Astrocyte (in vitro differentiated cells and primary cell): ENCODE results near the gene PPARG. TPM values are rescaled to one million over a fixed set of nuclear protein-coding genes. Genes with fewer than 3 reads are reported as not detected.

ENCODE experiments used
- DNase-seq: peaks from one replicate; pipeline ENCODE4 v3.0.0-alpha.2; 2010; ENCODE audit warnings: low read depth
- FAIRE-seq: peaks from 2 replicates; lab custom pipeline; 2011; peaks lifted over from hg19 to GRCh38; lab: Jason Lieb, UNC
- H2AFZ ChIP-seq: 2 replicates; pipeline ENCODE4 v1.6.0; 2012; ENCODE audit warnings: low read depth, low read length, inconsistent platforms
- H3K27ac ChIP-seq: 2 replicates; pipeline ENCODE4 v1.5.1; 2011; ENCODE audit warnings: low read depth, low read length, inconsistent platforms
- H3K27me3 ChIP-seq: 2 replicates; pipeline ENCODE4 v1.6.0; 2011; ENCODE audit warnings: low read length, inconsistent platforms; ENCODE audit not compliant: insufficient read depth
- H3K36me3 ChIP-seq: 2 replicates; pipeline ENCODE4 v1.5.1; 2011; ENCODE audit warnings: low read length, inconsistent platforms; ENCODE audit not compliant: insufficient read depth
- H3K4me1 ChIP-seq: 2 replicates; pipeline ENCODE4 v1.5.1; 2011; ENCODE audit warnings: low read length, inconsistent platforms; ENCODE audit not compliant: insufficient read depth
- H3K4me2 ChIP-seq: 2 replicates; pipeline ENCODE4 v1.6.0; 2012; ENCODE audit warnings: low read length, inconsistent platforms
- H3K4me3 ChIP-seq: 2 replicates; pipeline ENCODE4 v1.5.1; 2011; ENCODE audit warnings: low read depth, mild to moderate bottlenecking, low read length, inconsistent platforms; ENCODE audit not compliant: insufficient read depth
- H3K79me2 ChIP-seq: 2 replicates; pipeline ENCODE4 v1.6.0; 2012; ENCODE audit warnings: mild to moderate bottlenecking, low read length, inconsistent platforms; ENCODE audit not compliant: insufficient read depth
- H3K9ac ChIP-seq: 2 replicates; pipeline ENCODE4 v1.6.0; 2012; ENCODE audit warnings: mild to moderate bottlenecking, low read length, inconsistent platforms
- H3K9me3 ChIP-seq: 2 replicates; pipeline ENCODE4 v1.5.1; 2012; ENCODE audit warnings: low read depth, mild to moderate bottlenecking, low read length, inconsistent platforms; ENCODE audit not compliant: insufficient read depth
- H4K20me1 ChIP-seq: 2 replicates; pipeline ENCODE4 v1.6.0; 2012; ENCODE audit warnings: low read length, inconsistent platforms; ENCODE audit not compliant: insufficient read depth
- H3K27ac Mint-ChIP-seq: one replicate; pipeline ENCODE4 v1.8.0; 2021; ENCODE audit warnings: mild to moderate bottlenecking, mixed read lengths; ENCODE audit not compliant: unreplicated experiment
- H3K27me3 Mint-ChIP-seq: one replicate; pipeline ENCODE4 v1.8.0; 2021; ENCODE audit warnings: low read depth, mixed read lengths; ENCODE audit not compliant: unreplicated experiment
- H3K36me3 Mint-ChIP-seq: one replicate; pipeline ENCODE4 v1.8.0; 2021; ENCODE audit warnings: low read depth, mixed read lengths; ENCODE audit not compliant: unreplicated experiment
- H3K4me1 Mint-ChIP-seq: one replicate; pipeline ENCODE4 v1.8.0; 2021; ENCODE audit warnings: low read depth, mixed read lengths; ENCODE audit not compliant: unreplicated experiment
- H3K4me3 Mint-ChIP-seq: one replicate; pipeline ENCODE4 v1.8.0; 2021; ENCODE audit warnings: mild to moderate bottlenecking, moderate library complexity, mixed read lengths; ENCODE audit not compliant: unreplicated experiment
- H3K9me3 Mint-ChIP-seq: one replicate; pipeline ENCODE4 v1.8.0; 2021; ENCODE audit warnings: mild to moderate bottlenecking, mixed read lengths; ENCODE audit not compliant: unreplicated experiment
- EZH2 ChIP-seq: IDR thresholded peaks from 2 replicates; pipeline ENCODE4 v1.6.1; 2012; ENCODE audit warnings: mild to moderate bottlenecking, low read length, inconsistent platforms; ENCODE audit not compliant: insufficient read depth
- total RNA-seq: library from RNA; stranded (reverse); gene quantifications from 2 replicates; pipeline ENCODE4 v1.2.1, GENCODE V29; 2021
- TF ChIP-seq, protein P1 (sequence below): IDR thresholded peaks from 2 replicates; pipeline ENCODE4 v1.5.1; 2011; ENCODE audit warnings: low read depth, mild to moderate bottlenecking, inconsistent platforms, low read length, moderate library complexity; ENCODE audit not compliant: insufficient read depth

Gene PPARG
- total RNA-seq, 1 donor from 2014 or later = 4.4 TPM

DNA sequence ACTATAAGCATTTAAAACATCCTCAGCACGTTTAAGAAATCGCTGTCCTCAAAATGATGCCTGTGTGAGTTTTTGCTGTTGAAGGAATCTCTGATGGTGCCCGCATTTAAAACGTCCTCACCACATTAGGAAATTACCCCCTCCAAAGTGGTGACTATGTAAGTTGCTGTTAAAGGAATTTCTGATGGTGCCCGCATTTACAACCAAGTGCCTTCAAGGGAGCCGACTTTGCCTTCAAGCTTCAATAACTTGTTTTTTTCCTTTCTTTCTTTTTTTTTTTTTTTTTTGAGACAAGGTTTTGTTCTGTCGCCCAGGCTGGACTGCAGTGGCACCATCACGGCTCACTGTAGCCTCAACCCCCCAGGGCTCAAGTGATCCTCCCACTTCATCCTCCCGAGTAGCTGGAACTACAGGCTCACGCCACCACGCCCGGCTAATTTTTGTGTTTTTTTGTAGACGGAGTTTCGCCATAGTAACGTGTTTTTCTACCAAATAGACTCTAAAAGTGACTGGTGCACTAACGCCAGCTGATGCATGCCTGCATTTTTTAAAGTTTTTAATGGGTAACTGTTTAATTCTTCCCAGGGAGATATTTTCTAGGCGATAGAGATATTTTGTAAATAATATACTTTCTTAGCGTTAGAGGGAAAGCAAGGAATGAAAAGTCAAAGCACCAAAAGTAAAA, 176.4 kb downstream of the PPARG start:
- Histone ChIP-seq H3K9ac (no peak overlapping the region), H3K36me3 (no peaks in the 10 kb centered on the region), H3K4me2 (no peak overlapping the region), H3K4me1 (no peaks in the 10 kb centered on the region), H3K27me3 (no peaks in the 10 kb centered on the region), H3K27ac (no peak overlapping the region), H2AFZ (no peak overlapping the region), H3K4me3 (no peak overlapping the region), H4K20me1 (no peaks in the 10 kb centered on the region), H3K9me3 (no peaks in the 10 kb centered on the region), H3K79me2 (no peaks in the 10 kb centered on the region)
- DNase-seq (no peak), FAIRE-seq (no peak)
- Mint-ChIP-seq H3K27ac (no peak overlapping the region), H3K36me3 (peaks cover 2% of the 10 kb centered on the region), H3K9me3 (no peaks in the 10 kb centered on the region), H3K27me3 (peaks cover 9% of the 10 kb centered on the region), H3K4me3 (no peak overlapping the region), H3K4me1 (peaks cover 2% of the 10 kb centered on the region)
- TF ChIP-seq, protein P1, sequence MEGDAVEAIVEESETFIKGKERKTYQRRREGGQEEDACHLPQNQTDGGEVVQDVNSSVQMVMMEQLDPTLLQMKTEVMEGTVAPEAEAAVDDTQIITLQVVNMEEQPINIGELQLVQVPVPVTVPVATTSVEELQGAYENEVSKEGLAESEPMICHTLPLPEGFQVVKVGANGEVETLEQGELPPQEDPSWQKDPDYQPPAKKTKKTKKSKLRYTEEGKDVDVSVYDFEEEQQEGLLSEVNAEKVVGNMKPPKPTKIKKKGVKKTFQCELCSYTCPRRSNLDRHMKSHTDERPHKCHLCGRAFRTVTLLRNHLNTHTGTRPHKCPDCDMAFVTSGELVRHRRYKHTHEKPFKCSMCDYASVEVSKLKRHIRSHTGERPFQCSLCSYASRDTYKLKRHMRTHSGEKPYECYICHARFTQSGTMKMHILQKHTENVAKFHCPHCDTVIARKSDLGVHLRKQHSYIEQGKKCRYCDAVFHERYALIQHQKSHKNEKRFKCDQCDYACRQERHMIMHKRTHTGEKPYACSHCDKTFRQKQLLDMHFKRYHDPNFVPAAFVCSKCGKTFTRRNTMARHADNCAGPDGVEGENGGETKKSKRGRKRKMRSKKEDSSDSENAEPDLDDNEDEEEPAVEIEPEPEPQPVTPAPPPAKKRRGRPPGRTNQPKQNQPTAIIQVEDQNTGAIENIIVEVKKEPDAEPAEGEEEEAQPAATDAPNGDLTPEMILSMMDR = no peak
- TF ChIP-seq EZH2 = no peak

DNA sequence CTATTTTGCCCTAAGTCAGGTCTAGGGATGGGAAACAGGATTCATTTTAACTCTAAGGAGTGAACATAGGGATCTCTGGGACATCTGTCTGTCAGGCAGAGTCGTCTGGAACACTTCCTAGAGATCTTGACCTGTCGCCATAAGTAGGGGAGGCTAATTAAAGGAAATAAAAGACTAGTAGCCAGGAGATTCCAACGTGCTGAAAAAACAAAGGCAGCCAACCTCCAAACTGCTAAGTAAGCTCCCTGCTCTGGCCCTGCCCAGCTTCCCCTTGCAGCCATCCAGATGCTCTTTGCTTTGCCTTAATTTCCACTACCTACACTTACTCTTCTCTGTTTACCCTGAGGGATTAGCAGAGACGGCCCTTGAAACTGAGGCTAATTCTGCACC, 177.0 kb downstream of the PPARG start:
- Mint-ChIP-seq H3K36me3 (peaks cover 2% of the 10 kb centered on the region), H3K27ac (no peak overlapping the region), H3K4me3 (no peak overlapping the region), H3K27me3 (peaks cover 9% of the 10 kb centered on the region), H3K9me3 (no peaks in the 10 kb centered on the region), H3K4me1 (peaks cover 2% of the 10 kb centered on the region)
- Histone ChIP-seq H3K9me3 (no peaks in the 10 kb centered on the region), H3K4me1 (no peaks in the 10 kb centered on the region), H4K20me1 (no peaks in the 10 kb centered on the region), H3K9ac (no peak overlapping the region), H3K79me2 (no peaks in the 10 kb centered on the region), H3K27ac (no peak overlapping the region), H3K36me3 (no peaks in the 10 kb centered on the region), H2AFZ (no peak overlapping the region), H3K4me2 (no peak overlapping the region), H3K27me3 (no peaks in the 10 kb centered on the region), H3K4me3 (no peak overlapping the region)
- FAIRE-seq = no peak
- TF ChIP-seq, protein P1 = no peak
- TF ChIP-seq EZH2 = no peak
- no peak for DNase-seq

DNA sequence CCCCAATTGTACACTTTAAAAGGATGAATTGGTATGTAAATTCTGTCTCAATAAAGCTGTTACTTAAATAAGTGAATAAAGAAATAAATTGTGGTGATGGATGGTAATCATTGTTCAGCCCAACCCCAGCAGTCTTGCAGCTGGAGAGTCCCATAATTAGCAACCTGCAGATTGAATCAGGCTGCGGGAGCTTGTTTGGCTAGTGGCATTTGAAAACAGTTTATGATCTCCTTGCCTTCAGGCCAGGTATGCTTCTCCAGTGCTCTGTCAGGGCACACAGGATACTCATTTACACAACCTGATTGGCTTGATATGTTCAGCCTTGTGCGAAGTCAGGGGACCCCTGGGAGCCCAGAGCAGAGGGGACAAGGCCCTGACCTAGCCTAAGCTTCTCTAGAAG, 178.9 kb downstream of the PPARG start:
- no peak overlapping the region for H3K4me3 ChIP-seq
- no peak overlapping the region for H3K27ac ChIP-seq
- no peaks in the 10 kb centered on the region for H4K20me1 ChIP-seq
- no peak overlapping the region for H3K4me2 ChIP-seq
- Mint-ChIP-seq H3K27ac (no peak overlapping the region), H3K4me3 (no peak overlapping the region), H3K4me1 (no peaks in the 10 kb centered on the region), H3K36me3 (peaks cover 2% of the 10 kb centered on the region), H3K9me3 (no peaks in the 10 kb centered on the region), H3K27me3 (peaks cover 9% of the 10 kb centered on the region)
- no peaks in the 10 kb centered on the region for H3K27me3 ChIP-seq
- no peaks in the 10 kb centered on the region for H3K36me3 ChIP-seq
- TF ChIP-seq, protein P1 = no peak
- no peak for TF ChIP-seq EZH2
- H2AFZ ChIP-seq = no peak overlapping the region
- DNase-seq = no peak
- no peaks in the 10 kb centered on the region for H3K9me3 ChIP-seq
- H3K9ac ChIP-seq = no peak overlapping the region
- peaks cover 6% of the 10 kb centered on the region for H3K4me1 ChIP-seq
- no peaks in the 10 kb centered on the region for H3K79me2 ChIP-seq
- FAIRE-seq = no peak
